OCI-LY1 (cell line): Measurements from ENCODE around the gene SMPDL3A.

Experiments
- H2AFZ ChIP-seq: fragments of 200-600 bp; sonication (generic), shearing (Covaris generic); 2 replicates; pipeline ENCODE4 v1.6.0; 2014; ENCODE audit warnings: antibody characterized with exemption, mild to moderate bottlenecking, low read length
- H3F3A ChIP-seq: fragments of 200-600 bp; sonication (generic), shearing (Covaris generic); 2 replicates; pipeline ENCODE4 v1.6.0; 2014; ENCODE audit warnings: mild to moderate bottlenecking, antibody characterized with exemption, low read length, moderate library complexity; ENCODE audit not compliant: insufficient read depth
- H3K27ac ChIP-seq: fragments of 200-600 bp; sonication (generic); 2 replicates; pipeline ENCODE4 v1.5.1; 2014; ENCODE audit warnings: low read length, mixed run types, mild to moderate bottlenecking, low read depth; ENCODE audit not compliant: poor library complexity, severe bottlenecking
- H3K27me3 ChIP-seq: fragments of 200-600 bp; sonication (generic); 2 replicates; pipeline ENCODE4 v1.6.0; 2014; ENCODE audit warnings: antibody characterized with exemption, mild to moderate bottlenecking, low read length, moderate library complexity; ENCODE audit not compliant: insufficient read depth
- H3K36me3 ChIP-seq: fragments of 200-600 bp; sonication (generic); 2 replicates; pipeline ENCODE4 v1.6.1; 2014; ENCODE audit warnings: mild to moderate bottlenecking, antibody characterized with exemption, low read length, moderate library complexity, mixed read lengths; ENCODE audit not compliant: insufficient read depth
- H3K4me1 ChIP-seq: fragments of 200-600 bp; sonication (generic); 2 replicates; pipeline ENCODE4 v1.5.1; 2014; ENCODE audit warnings: mild to moderate bottlenecking, low read length, moderate library complexity; ENCODE audit not compliant: insufficient read depth, severe bottlenecking
- H3K4me2 ChIP-seq: fragments of 200-600 bp; sonication (generic), shearing (Covaris generic); 2 replicates; pipeline ENCODE4 v1.6.1; 2014; ENCODE audit warnings: low read length
- H3K4me3 ChIP-seq: fragments of 200-600 bp; sonication (generic); 2 replicates; pipeline ENCODE4 v1.5.1; 2014; ENCODE audit warnings: low read length, low read depth, mild to moderate bottlenecking, mixed read lengths; ENCODE audit not compliant: poor library complexity, severe bottlenecking
- H3K79me2 ChIP-seq: fragments of 200-600 bp; shearing (Covaris generic); 2 replicates; pipeline ENCODE4 v1.6.1; 2016; ENCODE audit warnings: mixed run types, low read length, mixed read lengths; ENCODE audit not compliant: insufficient read depth
- H3K9ac ChIP-seq: fragments of 200-600 bp; sonication (generic), shearing (Covaris generic); 2 replicates; pipeline ENCODE4 v1.6.1; 2014; ENCODE audit warnings: mild to moderate bottlenecking, low read length, mixed read lengths
- H3K9me2 ChIP-seq: fragments of 200-600 bp; sonication (generic), shearing (Covaris generic); 2 replicates; pipeline ENCODE4 v1.6.1; 2014; ENCODE audit warnings: low read depth, mild to moderate bottlenecking, low read length, mixed read lengths
- H3K9me3 ChIP-seq: fragments of 200-600 bp; shearing (Covaris generic); 2 replicates; pipeline ENCODE4 v1.6.1; 2014; ENCODE audit warnings: low read length, mixed read lengths
- H4K20me1 ChIP-seq: fragments of 200-600 bp; sonication (generic), shearing (Covaris generic); 2 replicates; pipeline ENCODE4 v1.6.0; 2016; ENCODE audit warnings: mild to moderate bottlenecking, low read length; ENCODE audit not compliant: insufficient read depth
- EZH2 ChIP-seq: fragments of 200-600 bp; sonication (generic), shearing (Covaris generic); IDR thresholded peaks from 2 replicates; pipeline ENCODE4 v1.8.0; 2017; ENCODE audit warnings: borderline replicate concordance, mixed run types, mild to moderate bottlenecking, antibody characterized with exemption, low read length, moderate library complexity, mixed read lengths
- TF ChIP-seq, protein P1 (sequence below): fragments of 200-600 bp; sonication (generic), shearing (Covaris generic); IDR thresholded peaks from 2 replicates; pipeline ENCODE4 v1.5.1; 2017; ENCODE audit warnings: mild to moderate bottlenecking, antibody characterized with exemption, low read length, moderate library complexity, mixed read lengths

Gene SMPDL3A

DNA sequence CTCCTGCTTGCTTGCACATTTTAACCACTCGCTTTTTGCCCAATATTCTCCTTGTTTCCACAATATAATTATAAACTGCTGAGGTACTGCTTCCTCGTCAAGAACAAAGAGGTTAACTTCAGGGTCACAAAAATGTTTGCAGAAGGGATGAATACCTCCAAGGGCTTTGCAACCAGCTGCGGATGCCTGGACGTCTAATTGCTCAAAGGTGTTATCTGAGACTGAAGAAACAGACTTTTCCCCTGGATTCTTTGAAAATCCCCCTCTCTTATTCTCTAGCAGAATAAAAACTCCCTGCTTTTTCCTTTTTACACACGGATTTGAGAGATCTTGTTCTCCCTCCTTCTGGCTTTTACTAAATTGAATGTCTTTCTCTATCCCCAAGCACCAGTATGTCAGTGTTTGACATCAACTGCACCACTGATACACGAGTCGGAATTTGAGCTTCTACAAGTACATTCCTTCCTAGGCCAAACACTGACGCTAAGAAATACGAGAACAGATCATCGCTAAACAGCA is 336 bp upstream of the SMPDL3A start:
- Histone ChIP-seq H3K9me3 (no peaks in the 10 kb centered on the region), H3K27ac (no peak overlapping the region), H3K36me3 (no peaks in the 10 kb centered on the region), H3K4me1 (no peaks in the 10 kb centered on the region), H3F3A (no peaks in the 10 kb centered on the region), H3K4me2 (peak overlapping the region; percentile 3; the same call in 1 of the 2 replicates), H3K27me3 (no peaks in the 10 kb centered on the region), H3K79me2 (no peaks in the 10 kb centered on the region), H4K20me1 (no peaks in the 10 kb centered on the region), H3K9ac (no peak overlapping the region), H2AFZ (no peak overlapping the region), H3K4me3 (peak overlapping the region; percentile 43), H3K9me2 (no peaks in the 10 kb centered on the region)
- no peak for TF ChIP-seq EZH2
- TF ChIP-seq, protein P1, sequence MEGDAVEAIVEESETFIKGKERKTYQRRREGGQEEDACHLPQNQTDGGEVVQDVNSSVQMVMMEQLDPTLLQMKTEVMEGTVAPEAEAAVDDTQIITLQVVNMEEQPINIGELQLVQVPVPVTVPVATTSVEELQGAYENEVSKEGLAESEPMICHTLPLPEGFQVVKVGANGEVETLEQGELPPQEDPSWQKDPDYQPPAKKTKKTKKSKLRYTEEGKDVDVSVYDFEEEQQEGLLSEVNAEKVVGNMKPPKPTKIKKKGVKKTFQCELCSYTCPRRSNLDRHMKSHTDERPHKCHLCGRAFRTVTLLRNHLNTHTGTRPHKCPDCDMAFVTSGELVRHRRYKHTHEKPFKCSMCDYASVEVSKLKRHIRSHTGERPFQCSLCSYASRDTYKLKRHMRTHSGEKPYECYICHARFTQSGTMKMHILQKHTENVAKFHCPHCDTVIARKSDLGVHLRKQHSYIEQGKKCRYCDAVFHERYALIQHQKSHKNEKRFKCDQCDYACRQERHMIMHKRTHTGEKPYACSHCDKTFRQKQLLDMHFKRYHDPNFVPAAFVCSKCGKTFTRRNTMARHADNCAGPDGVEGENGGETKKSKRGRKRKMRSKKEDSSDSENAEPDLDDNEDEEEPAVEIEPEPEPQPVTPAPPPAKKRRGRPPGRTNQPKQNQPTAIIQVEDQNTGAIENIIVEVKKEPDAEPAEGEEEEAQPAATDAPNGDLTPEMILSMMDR, result no peak

DNA sequence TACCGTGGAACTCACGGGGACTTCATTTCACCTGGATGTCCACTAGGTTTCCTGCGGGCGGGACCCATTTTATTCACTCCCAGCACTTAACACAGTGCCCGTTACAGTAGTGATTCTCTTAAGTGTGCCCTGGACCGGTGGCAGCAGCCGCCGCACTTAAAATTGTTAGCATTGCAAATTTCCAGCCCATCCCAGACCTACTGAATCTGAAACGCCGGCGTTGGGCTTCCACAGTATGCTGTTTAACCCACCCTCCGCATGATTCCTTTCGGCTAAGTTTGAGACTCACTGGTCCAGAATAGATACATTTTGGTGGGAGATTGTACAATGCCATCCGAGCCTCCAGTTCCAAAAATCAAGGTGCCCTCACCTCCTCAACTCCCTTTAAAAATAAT is 967 bp downstream of the SMPDL3A start:
- no peaks in the 10 kb centered on the region for H3K79me2 ChIP-seq
- H4K20me1 ChIP-seq, result no peaks in the 10 kb centered on the region
- no peaks in the 10 kb centered on the region for H3K36me3 ChIP-seq
- no peak overlapping the region for H2AFZ ChIP-seq
- H3K9me2 ChIP-seq, result no peaks in the 10 kb centered on the region
- no peak for TF ChIP-seq EZH2
- TF ChIP-seq, protein P1, result no peak
- H3K27me3 ChIP-seq, result no peaks in the 10 kb centered on the region
- no peaks in the 10 kb centered on the region for H3F3A ChIP-seq
- no peak overlapping the region for H3K9ac ChIP-seq
- no peaks in the 10 kb centered on the region for H3K4me1 ChIP-seq
- H3K9me3 ChIP-seq, result no peaks in the 10 kb centered on the region
- H3K4me3 ChIP-seq, result peak overlapping the region; percentile 43
- peak overlapping the region; percentile 3; the same call in 1 of the 2 replicates for H3K4me2 ChIP-seq
- H3K27ac ChIP-seq, result no peak overlapping the region

DNA sequence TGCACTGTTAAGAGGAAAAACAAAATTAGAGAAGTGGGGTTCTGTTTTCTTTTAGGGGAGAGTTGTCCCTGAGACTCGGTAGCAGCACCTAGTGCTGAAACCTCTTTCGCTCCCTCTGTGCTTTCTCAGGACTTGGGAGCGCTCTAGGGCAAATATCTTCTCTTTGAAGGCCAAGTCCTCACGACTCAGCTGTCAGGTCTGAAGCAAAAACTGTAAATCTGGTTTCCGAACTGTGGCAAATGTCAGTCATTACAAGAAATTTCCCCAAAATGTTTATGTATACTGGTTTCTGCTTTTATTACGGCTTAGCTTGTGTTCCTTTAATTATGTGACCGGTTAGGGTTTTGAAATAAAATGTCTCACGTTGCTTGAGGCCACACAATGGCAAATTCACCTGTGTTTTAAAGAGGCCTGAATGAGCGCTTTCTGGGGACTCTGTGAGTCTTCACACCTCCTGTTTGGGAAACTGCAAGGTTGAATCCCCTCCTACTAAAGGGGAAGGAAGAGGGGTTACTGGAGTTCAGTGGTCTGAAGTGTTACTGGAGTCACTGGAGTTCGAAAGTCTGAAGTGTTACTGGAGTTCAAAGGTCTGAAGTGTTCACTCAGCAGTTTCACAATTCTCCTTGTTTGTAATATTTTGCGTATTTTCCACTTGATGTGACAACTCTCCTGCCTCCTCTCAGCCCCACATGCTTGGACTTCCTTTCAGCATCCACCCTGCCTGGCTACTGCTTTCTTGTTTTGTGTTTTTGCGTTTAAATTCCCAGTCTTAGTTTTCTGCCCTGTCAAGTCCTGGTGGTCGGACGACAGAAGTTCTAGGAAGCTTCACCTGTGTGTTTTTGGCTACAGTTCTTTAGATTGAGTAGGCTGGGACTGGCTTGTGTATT is 1.6 kb downstream of the SMPDL3A start:
- no peaks in the 10 kb centered on the region for H3K9me2 ChIP-seq
- no peaks in the 10 kb centered on the region for H3K4me1 ChIP-seq
- H3K4me3 ChIP-seq, result no peak overlapping the region
- no peak overlapping the region for H2AFZ ChIP-seq
- H3K27me3 ChIP-seq, result no peaks in the 10 kb centered on the region
- no peaks in the 10 kb centered on the region for H4K20me1 ChIP-seq
- H3K4me2 ChIP-seq, result no peak overlapping the region
- H3K27ac ChIP-seq, result no peak overlapping the region
- H3K9me3 ChIP-seq, result no peaks in the 10 kb centered on the region
- H3K79me2 ChIP-seq, result no peaks in the 10 kb centered on the region
- H3K9ac ChIP-seq, result no peak overlapping the region
- H3K36me3 ChIP-seq, result no peaks in the 10 kb centered on the region
- no peaks in the 10 kb centered on the region for H3F3A ChIP-seq
- TF ChIP-seq, protein P1, result no peak
- no peak for TF ChIP-seq EZH2
